Endometrium (tissue), 2 donors: ENCODE data around the gene NSMCE1.
"Not testable (repeated sequence)": the region's sequence is repeated elsewhere in the genome, so short reads cannot be mapped to it uniquely, and the experiment has no call there.

Experiments
- FAIRE-seq: peaks from 2 replicates; lab custom pipeline; 2012; peaks lifted over from hg19 to GRCh38; lab: Jason Lieb, UNC
- donor health status: control.
- donor health status: control.

NSMCE1 gene

GRCh38 chr16:27269300-27270150 lies 953 bp upstream of the NSMCE1 start:
- no peak for FAIRE-seq

GRCh38 chr16:27267037-27267677 lies 1.4 kb downstream of the NSMCE1 start:
- FAIRE-seq = no peak

GRCh38 chr16:27265982-27266381 lies 2.6 kb downstream of the NSMCE1 start:
- FAIRE-seq = no peak

- FAIRE-seq = no peak
Observed at GRCh38 chr16:27264151-27264550, 4.4 kb downstream of the NSMCE1 start.

- not testable (repeated sequence) for FAIRE-seq
Observed at GRCh38 chr16:27262904-27263423, 5.6 kb downstream of the NSMCE1 start.

- no peak for FAIRE-seq
Observed at GRCh38 chr16:27259710-27260109, 8.9 kb downstream of the NSMCE1 start.

- FAIRE-seq = no peak
Observed at GRCh38 chr16:27258241-27258734, 10.3 kb downstream of the NSMCE1 start.

GRCh38 chr16:27257271-27257670 lies 11.3 kb downstream of the NSMCE1 start:
- no peak for FAIRE-seq

GRCh38 chr16:27256861-27257260 lies 11.7 kb downstream of the NSMCE1 start:
- FAIRE-seq = no peak

- FAIRE-seq = no peak
Observed at GRCh38 chr16:27254262-27254811, 14.2 kb downstream of the NSMCE1 start.

- no peak for FAIRE-seq
Observed at GRCh38 chr16:27253526-27253930, 15.0 kb downstream of the NSMCE1 start.

GRCh38 chr16:27252206-27252585 lies 16.4 kb downstream of the NSMCE1 start:
- no peak for FAIRE-seq

GRCh38 chr16:27251541-27252205 lies 16.9 kb downstream of the NSMCE1 start:
- no peak for FAIRE-seq

GRCh38 chr16:27248886-27249285 lies 19.7 kb downstream of the NSMCE1 start:
- not testable (repeated sequence) for FAIRE-seq

- no peak for FAIRE-seq
Observed at GRCh38 chr16:27248036-27248435, 20.5 kb downstream of the NSMCE1 start.

GRCh38 chr16:27247076-27247475 lies 21.5 kb downstream of the NSMCE1 start:
- FAIRE-seq = not testable (repeated sequence)

- FAIRE-seq = no peak
Observed at GRCh38 chr16:27246439-27246838, 22.1 kb downstream of the NSMCE1 start.

GRCh38 chr16:27245276-27246172 lies 23.0 kb downstream of the NSMCE1 start:
- no peak for FAIRE-seq

GRCh38 chr16:27244363-27244755 lies 24.2 kb downstream of the NSMCE1 start:
- no peak for FAIRE-seq

GRCh38 chr16:27243725-27244362 lies 24.7 kb downstream of the NSMCE1 start:
- FAIRE-seq = no peak
